Keratinocyte (primary cell): ENCODE results near the gene FERMT3.
A peak's percentile ranks its signal among the peaks of the same experiment; 100 is the strongest.

Experiments
- CTCF ChIP-seq, 3 experiments: IDR thresholded peaks in 1 of 3; conservative IDR thresholded peaks in 1 of 3; optimal IDR thresholded peaks in 1 of 3; 2 replicates in 2 of 3; 3 replicates in 1 of 3; pipeline versions ENCODE3 to v1.5.1; 2011; ENCODE audit warnings: low read length in 3 of 3, mild to moderate bottlenecking in 3 of 3, moderate library complexity in 2 of 3, control low read depth in 1 of 3, inconsistent platforms in 1 of 3; ENCODE audit not compliant: insufficient read depth in 2 of 3; ENCODE audit errors: extremely low read depth in 1 of 3
- EZH2 ChIP-seq: IDR thresholded peaks from one replicate; pipeline ENCODE4 v1.6.1; 2012; ENCODE audit warnings: inconsistent platforms, mild to moderate bottlenecking, low read length, moderate library complexity

GRCh38 chr11:64185175-64185692 lies 21.3 kb upstream of the FERMT3 start:
- peak; percentile 16 to 42 (median 31) for TF ChIP-seq CTCF (optimal IDR thresholded peaks at IDR 0.05 in 1 of 3, IDR thresholded peaks at IDR 0.05 in 1 of 3, conservative IDR thresholded peaks at IDR 0.05 in 1 of 3; ENCODE audit: extremely low read depth in 1 of 3, insufficient read depth in 2 of 3, low read length in 3 of 3)
- no peak for TF ChIP-seq EZH2
